ENCODE results near the gene NNT. TPM values are rescaled to one million over a fixed set of nuclear protein-coding genes. Genes with fewer than 3 reads are reported as not detected.
"Not testable (repeated sequence)": the region's sequence is repeated elsewhere in the genome, so short reads cannot be mapped to it uniquely, and the experiment has no call there.

NNT gene
- total RNA-seq = 29.7 and 32.9 TPM in 2 replicates

DNA sequence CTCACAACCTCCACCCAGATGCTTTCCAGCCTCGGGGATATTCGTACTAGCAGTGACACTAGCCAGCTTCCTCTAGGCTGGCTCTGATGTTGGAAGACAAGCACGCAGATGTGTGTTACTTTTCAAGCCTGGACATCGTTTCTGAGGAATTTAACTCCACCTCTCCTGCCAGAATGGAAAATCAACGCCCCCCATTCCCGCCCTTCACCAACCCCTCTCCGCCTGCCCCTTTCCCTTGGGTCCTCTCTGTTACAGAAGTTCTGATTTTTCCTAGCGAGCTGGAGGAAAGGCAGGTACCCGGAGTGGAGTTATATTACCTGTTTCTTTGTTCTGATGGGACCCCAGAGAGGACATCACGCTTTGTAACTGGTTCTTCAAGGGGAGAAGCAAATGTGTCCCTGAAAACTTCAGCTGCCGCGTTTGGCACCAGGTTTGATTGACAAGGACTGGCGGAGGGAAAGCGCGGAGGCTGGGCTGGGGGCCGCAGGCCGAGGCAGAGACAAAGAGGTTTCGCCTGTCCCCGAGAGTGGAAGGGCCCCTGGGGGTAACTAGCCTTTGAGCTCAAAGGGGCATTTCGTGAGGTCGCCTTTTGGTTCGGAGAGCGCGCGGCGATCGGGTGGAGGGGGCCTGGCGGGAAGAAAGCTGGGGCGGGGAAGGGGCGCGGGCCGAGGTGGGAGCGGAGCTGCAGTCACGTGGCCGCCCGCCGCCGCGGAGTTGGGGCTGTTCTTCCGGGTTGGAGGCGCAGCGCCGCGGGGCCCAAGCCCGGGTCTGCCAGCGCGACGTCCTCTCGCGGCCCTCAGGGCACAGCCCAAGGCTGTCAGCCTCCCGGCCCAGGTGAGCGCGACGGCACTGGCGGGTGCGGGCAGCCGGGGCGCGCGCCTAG lies at the start of gene NNT:
TSS of gene NNT (plus strand) at position 720 of the 883 bp plus-strand sequence. CDS start 6,016 bp downstream, outside the sequence.
- TF ChIP-seq, protein P1, sequence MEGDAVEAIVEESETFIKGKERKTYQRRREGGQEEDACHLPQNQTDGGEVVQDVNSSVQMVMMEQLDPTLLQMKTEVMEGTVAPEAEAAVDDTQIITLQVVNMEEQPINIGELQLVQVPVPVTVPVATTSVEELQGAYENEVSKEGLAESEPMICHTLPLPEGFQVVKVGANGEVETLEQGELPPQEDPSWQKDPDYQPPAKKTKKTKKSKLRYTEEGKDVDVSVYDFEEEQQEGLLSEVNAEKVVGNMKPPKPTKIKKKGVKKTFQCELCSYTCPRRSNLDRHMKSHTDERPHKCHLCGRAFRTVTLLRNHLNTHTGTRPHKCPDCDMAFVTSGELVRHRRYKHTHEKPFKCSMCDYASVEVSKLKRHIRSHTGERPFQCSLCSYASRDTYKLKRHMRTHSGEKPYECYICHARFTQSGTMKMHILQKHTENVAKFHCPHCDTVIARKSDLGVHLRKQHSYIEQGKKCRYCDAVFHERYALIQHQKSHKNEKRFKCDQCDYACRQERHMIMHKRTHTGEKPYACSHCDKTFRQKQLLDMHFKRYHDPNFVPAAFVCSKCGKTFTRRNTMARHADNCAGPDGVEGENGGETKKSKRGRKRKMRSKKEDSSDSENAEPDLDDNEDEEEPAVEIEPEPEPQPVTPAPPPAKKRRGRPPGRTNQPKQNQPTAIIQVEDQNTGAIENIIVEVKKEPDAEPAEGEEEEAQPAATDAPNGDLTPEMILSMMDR (IDR thresholded peaks at IDR 0.05; ENCODE audit: insufficient read depth, low read length, severe bottlenecking) = no peak

DNA sequence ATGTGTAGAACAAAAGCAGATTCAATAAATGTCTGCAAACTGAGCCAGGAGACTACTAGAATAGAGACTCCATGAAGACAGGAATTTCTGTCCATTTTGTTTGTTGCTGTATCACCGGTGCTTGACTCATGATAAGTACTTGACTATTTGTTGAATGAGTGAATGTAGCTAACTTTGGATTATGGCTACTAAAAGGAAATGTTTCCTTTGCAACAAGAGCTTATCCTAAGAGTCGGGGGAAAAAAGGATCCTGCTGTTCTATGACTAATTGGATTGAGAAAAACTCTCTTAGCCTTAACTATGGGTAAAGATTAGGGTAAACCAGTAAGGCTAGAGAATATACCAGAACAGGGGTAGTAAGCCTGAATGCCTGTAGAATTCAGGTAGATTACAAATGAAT lies 49.6 kb upstream of the NNT start:
- Histone ChIP-seq H3K36me3 (ENCODE audit: control insufficient read depth, insufficient read depth, low read length) (peaks cover 2% of the 10 kb centered on the region), H3K4me3 (ENCODE audit: low read depth, low read length) (no peak overlapping the region), H3K27me3 (ENCODE audit: control insufficient read depth, insufficient read depth, low read length) (no peaks in the 10 kb centered on the region)
- FAIRE-seq (no peak), DNase-seq (ENCODE audit: low read depth) (peak; percentile 50)
- TF ChIP-seq, protein P1 (IDR thresholded peaks at IDR 0.05; ENCODE audit: insufficient read depth, low read length, severe bottlenecking) = no peak

More for the DNA sequence above, at the start of gene NNT:
- DNase-seq (ENCODE audit: low read depth) (peak; percentile 40), FAIRE-seq (no peak)
- H3K27me3 ChIP-seq (ENCODE audit: control insufficient read depth, insufficient read depth, low read length) = no peaks in the 10 kb centered on the region
- H3K36me3 ChIP-seq (ENCODE audit: control insufficient read depth, insufficient read depth, low read length) = no peaks in the 10 kb centered on the region
- H3K4me3 ChIP-seq (ENCODE audit: low read depth, low read length) = peak within 1 kb of the TSS; percentile 71

DNA sequence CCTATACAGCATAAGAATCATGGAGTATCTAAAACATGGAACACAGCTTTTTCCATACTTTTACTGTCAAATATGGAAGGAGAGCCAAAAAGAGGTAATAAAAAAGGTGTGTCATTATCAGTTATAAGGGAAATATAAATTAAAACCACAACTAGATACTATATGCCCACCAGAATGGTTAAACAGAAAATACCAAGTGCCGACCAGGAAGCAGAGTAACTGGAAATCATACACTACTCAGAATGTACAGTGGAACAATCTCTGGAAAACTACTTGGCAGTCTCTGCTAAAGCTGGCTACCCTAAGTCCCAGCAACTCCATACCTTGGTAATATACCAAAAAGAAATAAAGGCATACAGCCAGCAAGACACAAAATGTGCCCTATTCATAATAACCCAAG lies 48.5 kb upstream of the NNT start:
- H3K4me3 ChIP-seq (ENCODE audit: low read depth, low read length) = no peak overlapping the region
- TF ChIP-seq, protein P1 (IDR thresholded peaks at IDR 0.05; ENCODE audit: insufficient read depth, low read length, severe bottlenecking) = no peak
- no peak for FAIRE-seq
- H3K27me3 ChIP-seq (ENCODE audit: control insufficient read depth, insufficient read depth, low read length) = no peaks in the 10 kb centered on the region
- H3K36me3 ChIP-seq (ENCODE audit: control insufficient read depth, insufficient read depth, low read length) = peaks cover 2% of the 10 kb centered on the region
- no peak for DNase-seq (ENCODE audit: low read depth)

DNA sequence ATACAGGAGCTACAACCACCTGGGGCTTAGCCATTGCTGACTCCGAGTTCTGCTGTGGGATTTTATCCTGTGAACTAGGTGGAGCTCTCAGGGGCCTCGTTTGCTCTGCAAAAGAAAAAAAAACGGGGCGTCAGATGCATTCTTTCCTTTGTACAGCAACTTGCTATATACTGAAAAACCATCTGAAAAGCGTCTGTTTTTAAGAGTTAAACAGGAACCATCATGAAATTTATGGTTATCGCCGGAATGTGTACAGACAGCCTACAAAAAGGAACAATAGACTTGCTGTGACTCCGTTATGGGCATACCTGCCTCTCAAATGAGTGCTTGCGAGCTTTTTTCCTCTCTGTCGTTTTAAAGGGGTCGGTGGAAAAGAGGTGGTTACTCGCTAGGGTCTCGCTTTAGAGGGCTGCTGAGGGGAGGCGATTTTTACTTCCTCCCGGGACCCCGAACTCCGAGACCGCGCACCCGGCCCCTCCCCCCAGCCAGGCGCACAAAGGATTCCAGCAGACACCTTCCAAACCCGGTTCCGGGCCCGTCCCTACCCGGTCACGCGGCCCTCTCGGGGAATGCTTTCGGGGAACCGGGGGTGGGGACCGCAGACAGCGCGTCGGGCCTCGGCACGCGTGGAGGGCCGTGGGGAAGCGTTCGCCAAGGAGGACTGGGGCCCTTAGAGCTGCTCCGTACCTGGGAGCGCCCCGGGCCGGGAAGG lies 46.9 kb upstream of the NNT start:
- DNase-seq (ENCODE audit: low read depth) (peak; percentile 41), FAIRE-seq (no peak)
- H3K4me3 ChIP-seq (ENCODE audit: low read depth, low read length) = peak overlapping the region; percentile 87
- peaks cover 2% of the 10 kb centered on the region for H3K36me3 ChIP-seq (ENCODE audit: control insufficient read depth, insufficient read depth, low read length)
- TF ChIP-seq, protein P1 (IDR thresholded peaks at IDR 0.05; ENCODE audit: insufficient read depth, low read length, severe bottlenecking) = no peak
- H3K27me3 ChIP-seq (ENCODE audit: control insufficient read depth, insufficient read depth, low read length) = no peaks in the 10 kb centered on the region

DNA sequence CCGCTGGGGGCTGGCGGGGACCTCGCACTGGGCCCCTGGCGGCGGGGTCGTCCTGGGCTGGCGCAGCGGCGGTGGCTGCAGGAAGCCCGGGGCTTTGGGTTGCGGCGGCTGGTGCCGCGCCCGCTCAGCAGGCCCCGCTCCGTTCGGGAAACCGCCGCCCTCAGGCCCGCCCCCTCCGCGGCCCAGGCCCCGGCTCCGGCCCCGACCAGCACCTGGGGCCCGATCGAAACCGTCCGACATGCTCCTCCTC lies 46.4 kb upstream of the NNT start:
- not testable (repeated sequence) for H3K36me3 ChIP-seq (ENCODE audit: control insufficient read depth, insufficient read depth, low read length); FAIRE-seq

DNA sequence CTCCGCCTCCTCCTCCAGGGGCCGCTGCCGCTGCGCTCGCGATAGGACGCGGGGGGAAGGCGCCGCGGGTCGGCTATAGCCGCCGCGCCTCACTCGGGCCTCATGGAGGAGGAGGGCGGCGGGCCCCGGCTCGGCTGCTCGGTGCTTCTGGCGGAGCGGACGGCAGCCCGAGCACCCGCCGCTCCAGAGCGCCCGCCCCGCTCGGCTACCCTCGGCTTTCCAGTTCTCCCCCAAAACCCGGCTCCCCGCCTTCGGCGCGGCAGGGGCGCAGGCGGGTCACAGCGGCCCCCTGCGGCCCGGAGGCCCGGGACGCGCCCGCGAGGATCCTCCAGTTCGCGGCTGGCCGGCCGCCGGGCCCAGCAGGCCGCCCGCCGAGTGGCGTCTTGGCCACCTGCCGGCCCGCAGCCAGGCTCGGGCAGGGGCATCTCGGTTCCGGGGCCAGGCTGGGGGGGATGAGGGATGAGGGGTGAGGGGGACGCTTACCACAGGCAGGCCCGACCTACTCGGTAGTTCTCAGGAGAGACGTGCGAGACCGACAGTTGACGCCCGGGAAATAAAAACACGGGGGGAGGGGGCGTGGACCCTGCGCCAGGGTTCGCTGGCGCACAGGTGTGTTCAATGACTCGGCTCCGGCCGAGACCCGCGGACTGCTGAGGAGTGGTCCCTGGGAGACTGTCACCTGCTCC lies 46.0 kb upstream of the NNT start, which contains the start of gene PAIP1:
TSS of gene PAIP1 (minus strand) at position 221 of the 686 bp plus-strand sequence. CDS start 231 bp downstream, outside the sequence.
- TF ChIP-seq, protein P1 (IDR thresholded peaks at IDR 0.05; ENCODE audit: insufficient read depth, low read length, severe bottlenecking) = peak; percentile 46
- peak; percentile 68 for DNase-seq (ENCODE audit: low read depth)
- no peak for FAIRE-seq
- H3K36me3 ChIP-seq (ENCODE audit: control insufficient read depth, insufficient read depth, low read length) = peaks cover 2% of the 10 kb centered on the region
- H3K4me3 ChIP-seq (ENCODE audit: low read depth, low read length) = peak within 1 kb of the TSS; percentile 87
- H3K27me3 ChIP-seq (ENCODE audit: control insufficient read depth, insufficient read depth, low read length) = no peaks in the 10 kb centered on the region

More for the DNA sequence above, 46.4 kb upstream of the NNT start:
- H3K27me3 ChIP-seq (ENCODE audit: control insufficient read depth, insufficient read depth, low read length); DNase-seq (ENCODE audit: low read depth): not testable (repeated sequence)
- H3K4me3 ChIP-seq (ENCODE audit: low read depth, low read length) = peak overlapping the region; percentile 87

Measured in bronchial epithelial cell (primary cell).